ENCODE data around the gene MARCHF10. TPM values are rescaled to one million over a fixed set of nuclear protein-coding genes. Genes with fewer than 3 reads are reported as not detected.

MARCHF10 gene
- total and polyA plus RNA-seq, 8 donors, result 0.20 to 0.77 (median 0.41) TPM; not detected in 3

GRCh38 chr17:62761884-62762283 lies 46.2 kb downstream of the MARCHF10 start:
- FAIRE-seq (no peak), DNase-seq (no peak), ATAC-seq (no peak)
- WGBS, 2 donors, result 55 to 59% methylated on average over 7 of the region's 7 CpGs
- Histone ChIP-seq H3K4me3 (no peak overlapping the region), H3K9me3 (no peaks in the 10 kb centered on the region), H3K36me3 (no peaks in the 10 kb centered on the region), H3K27me3 (no peaks in the 10 kb centered on the region), H3K27ac (no peak overlapping the region), H3K4me1 (no peaks in the 10 kb centered on the region)
- no peak for TF ChIP-seq CTCF (IDR thresholded peaks at IDR 0.05)
- intact Hi-C loops (cut with DNase I), result no loop called here

DNA sequence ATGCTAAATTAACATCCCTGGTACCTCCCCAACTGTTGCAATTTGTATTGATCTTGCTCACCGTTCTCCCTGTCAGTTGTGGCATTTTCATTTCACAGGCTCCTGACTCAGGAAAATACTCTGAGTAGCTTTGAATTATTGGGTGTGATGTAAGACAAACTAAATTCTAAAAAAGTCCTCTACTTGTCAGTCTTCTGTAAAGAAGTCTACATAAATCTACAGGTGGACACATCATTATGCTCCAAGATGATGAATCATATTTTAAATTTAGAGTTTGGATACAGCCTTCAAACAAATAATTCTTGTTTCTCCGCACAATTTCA lies 47.2 kb downstream of the MARCHF10 start:
- WGBS, 2 donors, result 39 to 49% methylated on average over 2 of the region's 2 CpGs
- DNase-seq (no peak), FAIRE-seq (no peak), ATAC-seq (no peak)
- Histone ChIP-seq H3K9me3 (no peaks in the 10 kb centered on the region), H3K36me3 (no peaks in the 10 kb centered on the region), H3K4me3 (no peak overlapping the region), H3K27me3 (no peaks in the 10 kb centered on the region), H3K4me1 (no peaks in the 10 kb centered on the region), H3K27ac (no peak overlapping the region)
- TF ChIP-seq CTCF (IDR thresholded peaks at IDR 0.05), result no peak
- intact Hi-C loops (cut with DNase I), result no loop called here

DNA sequence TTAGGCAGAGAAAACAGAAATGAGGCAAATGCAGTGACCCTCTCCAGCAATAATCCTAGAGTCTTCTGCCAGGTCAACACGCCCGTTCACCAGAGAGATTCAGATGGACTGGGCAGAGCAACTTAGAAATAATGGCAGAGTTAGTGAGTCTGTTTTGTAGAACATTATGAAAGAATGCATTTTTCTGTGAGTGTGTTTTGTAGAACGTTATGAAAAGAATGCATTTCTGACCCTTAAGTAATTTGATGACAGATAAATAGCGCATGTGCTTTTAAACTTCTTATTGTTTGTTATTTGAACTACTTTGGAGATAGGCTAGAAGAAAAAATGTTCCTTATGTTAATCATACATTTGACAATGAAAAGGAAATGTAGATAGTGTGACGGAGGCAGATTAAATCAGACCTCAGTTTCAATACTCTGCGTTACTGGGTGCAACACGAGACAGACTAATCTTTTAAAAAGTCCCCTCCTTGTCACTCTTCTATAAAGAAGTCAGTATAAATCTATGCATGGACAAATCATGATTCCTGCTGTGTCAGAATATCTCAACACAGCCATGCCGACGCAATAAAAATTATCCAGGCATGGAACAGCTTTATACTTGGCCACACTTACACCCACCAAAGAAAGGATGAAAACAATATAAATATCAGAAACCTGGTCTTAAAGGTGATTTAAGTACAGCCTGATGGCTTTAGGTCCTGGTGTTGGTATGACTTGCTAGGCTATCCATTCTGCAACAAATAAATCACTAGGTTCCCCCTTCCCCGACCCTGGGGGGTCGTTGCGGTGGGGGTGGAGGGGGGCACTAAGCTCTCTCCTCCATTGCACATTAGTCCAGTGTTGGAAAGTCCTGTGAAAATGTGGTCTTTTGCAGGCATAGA lies 47.8 kb downstream of the MARCHF10 start:
- no peak for TF ChIP-seq CTCF (IDR thresholded peaks at IDR 0.05)
- Histone ChIP-seq H3K4me3 (no peak overlapping the region), H3K36me3 (no peaks in the 10 kb centered on the region), H3K4me1 (no peaks in the 10 kb centered on the region), H3K9me3 (no peaks in the 10 kb centered on the region), H3K27ac (no peak overlapping the region), H3K27me3 (no peaks in the 10 kb centered on the region)
- DNase-seq (no peak), ATAC-seq (no peak), FAIRE-seq (no peak)
- WGBS, 2 donors, result 41 to 46% methylated on average over 12 of the region's 12 CpGs
- intact Hi-C loops (cut with DNase I), result no loop called here

DNA sequence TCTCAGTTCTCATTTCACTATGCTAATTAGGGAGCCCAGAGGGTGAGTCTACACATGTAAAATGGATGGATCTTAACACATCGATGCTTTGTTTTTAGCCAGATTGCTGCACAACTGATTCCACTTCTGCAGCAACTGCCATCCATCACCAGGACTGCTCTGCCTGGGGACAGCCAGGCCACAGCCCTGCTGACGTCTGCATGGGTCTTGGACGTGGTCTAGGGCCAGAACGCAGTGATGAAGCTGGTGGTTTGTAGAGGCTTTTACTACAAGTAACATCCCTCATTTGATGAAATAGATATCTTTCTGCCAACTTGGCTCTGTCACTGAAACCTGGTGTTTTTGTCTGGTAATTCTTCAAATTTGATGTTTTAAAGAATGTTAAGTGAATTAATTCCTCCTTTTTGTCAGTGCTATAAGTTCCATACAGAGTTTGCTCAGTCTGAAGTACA lies 50.6 kb downstream of the MARCHF10 start:
- no peak for ATAC-seq
- no peak for DNase-seq
- H3K4me3 ChIP-seq, result no peak overlapping the region

More for the DNA sequence above, 50.6 kb downstream of the MARCHF10 start:
- Histone ChIP-seq H3K36me3 (no peaks in the 10 kb centered on the region), H3K4me1 (no peaks in the 10 kb centered on the region), H3K27ac (no peak overlapping the region), H3K27me3 (no peaks in the 10 kb centered on the region), H3K9me3 (no peaks in the 10 kb centered on the region)
- intact Hi-C loops (cut with DNase I), result loop anchor here in 1 of 3 donors (10.0 kb wide), 1 partner anchor 63 kb away; no protein-coding TSS in a partner anchor
- no peak for TF ChIP-seq CTCF (IDR thresholded peaks at IDR 0.05)
- 57 to 66% methylated on average over 4 of the region's 4 CpGs for WGBS, 2 donors
- no peak for FAIRE-seq

Data from pancreas (tissue), 10 donors.